HG03039 (cell line): ENCODE measurements around the gene CREB3L4.

Experiments used
- ATAC-seq: cut with Tn5 transposase; IDR thresholded peaks from one replicate; pipeline ENCODE4 v1.9.1; 2021; ENCODE audit warnings: mild to moderate bottlenecking, moderate library complexity; ENCODE audit not compliant: unreplicated experiment

CREB3L4 gene

GRCh38 chr1:153936011-153936802 lies 31.5 kb upstream of the CREB3L4 start:
- ATAC-seq: no peak

- no peak for ATAC-seq
Observed at GRCh38 chr1:153937331-153937730, 30.4 kb upstream of the CREB3L4 start.

- ATAC-seq: no peak
Observed at GRCh38 chr1:153938996-153939395, 28.7 kb upstream of the CREB3L4 start.

GRCh38 chr1:153939476-153939875 lies 28.2 kb upstream of the CREB3L4 start:
- no peak for ATAC-seq

GRCh38 chr1:153940756-153941155 lies 26.9 kb upstream of the CREB3L4 start:
- no peak for ATAC-seq

- ATAC-seq: no peak
Observed at GRCh38 chr1:153941826-153942725, 25.6 kb upstream of the CREB3L4 start.

GRCh38 chr1:153942766-153943549 lies 24.7 kb upstream of the CREB3L4 start:
- ATAC-seq: no peak

- ATAC-seq: no peak
Observed at GRCh38 chr1:153944005-153944826, 23.5 kb upstream of the CREB3L4 start.

GRCh38 chr1:153944827-153945117 lies 22.9 kb upstream of the CREB3L4 start:
- ATAC-seq: no peak

- no peak for ATAC-seq
Observed at GRCh38 chr1:153945131-153945794, 22.4 kb upstream of the CREB3L4 start.

GRCh38 chr1:153945795-153946621 lies 21.7 kb upstream of the CREB3L4 start:
- ATAC-seq: peak; percentile 58

GRCh38 chr1:153946622-153947241 lies 21.0 kb upstream of the CREB3L4 start, which contains the start of gene DENND4B:
Gene DENND4B (minus strand): TSS chr1:153946718. CDS start chr1:153944374, 2,344 bp downstream.
- ATAC-seq: peak; percentile 49

GRCh38 chr1:153951183-153951582 lies 16.5 kb upstream of the CREB3L4 start:
- ATAC-seq: no peak

GRCh38 chr1:153951801-153952200 lies 15.9 kb upstream of the CREB3L4 start:
- no peak for ATAC-seq

GRCh38 chr1:153953859-153954365 lies 13.8 kb upstream of the CREB3L4 start:
- ATAC-seq: no peak

GRCh38 chr1:153954826-153955225 lies 12.9 kb upstream of the CREB3L4 start:
- ATAC-seq: no peak

GRCh38 chr1:153956997-153957715 lies 10.5 kb upstream of the CREB3L4 start:
- no peak for ATAC-seq

GRCh38 chr1:153957744-153958110 lies 10.0 kb upstream of the CREB3L4 start:
- ATAC-seq: peak; percentile 4
